Prostate gland (tissue), 2 donors: ENCODE measurements around the gene PRKCQ. TPM values are rescaled to one million over a fixed set of nuclear protein-coding genes. Genes with fewer than 3 reads are reported as not detected.

Experiments used
- DNase-seq: peaks from one replicate; pipeline ENCODE4 v3.0.0-alpha.2; 2019; ENCODE audit warnings: low spot score
- H3K27ac ChIP-seq, 2 donors: fragments of 200-600 bp; sonication (generic); 2 replicates each; pipeline ENCODE4 v1.5.1; 2017 to 2019
- H3K27me3 ChIP-seq: fragments of 200-600 bp; sonication (generic); replicated peaks from 2 replicates; pipeline ENCODE4 v1.5.1; 2019; ENCODE audit not compliant: insufficient read depth
- H3K36me3 ChIP-seq, 2 donors: fragments of 200-600 bp; sonication (generic); 1 replicate in 1 of 2; 2 replicates in 1 of 2; pipeline versions ENCODE4 v1.5.1 to v1.8.1; 2017 to 2019
- H3K4me1 ChIP-seq: fragments of 200-600 bp; sonication (generic); replicated peaks from 2 replicates; pipeline ENCODE4 v1.5.1; 2019
- H3K4me3 ChIP-seq, 2 donors: fragments of 200-600 bp; sonication (generic); 2 replicates each; pipeline ENCODE4 v1.5.1; 2017 to 2019
- H3K9me3 ChIP-seq: fragments of 200-600 bp; sonication (generic); 2 replicates; pipeline ENCODE4 v1.5.1; 2017
- CTCF ChIP-seq, 4 experiments: fragments of 200-600 bp in 2 of 4; fragments of 450-650 bp in 2 of 4; sonication (generic) in 2 of 4; IDR thresholded peaks; 1 replicate in 3 of 4; 2 replicates in 1 of 4; pipeline ENCODE4 v1.5.1; 2016 to 2019; ENCODE audit warnings: antibody characterized with exemption in 4 of 4, mild to moderate bottlenecking in 2 of 4, moderate library complexity in 2 of 4
- POLR2A ChIP-seq: fragments of 450-650 bp; IDR thresholded peaks from one replicate; pipeline ENCODE4 v1.6.1; 2016; ENCODE audit warnings: antibody characterized with exemption, mild to moderate bottlenecking
- POLR2AphosphoS5 ChIP-seq: sonication (generic); formaldehyde crosslinking; IDR thresholded peaks from one replicate; pipeline ENCODE4 v1.6.1; 2017; ENCODE audit warnings: antibody characterized with exemption
- WGBS: methylation state at CpG from one replicate; pipeline ENCODE4 v1.1.5; 2018; 5-methylcytosine and 5-hydroxymethylcytosine counted together
- intact Hi-C: fragments of 100-400 bp; cut with DNase I; formaldehyde crosslinking; loops from one replicate; pipeline ENCODE4 v1.14.2; 2022
- total RNA-seq, 2 donors: library from RNA; depleted of rRNA; stranded (reverse); fragments of >200 nt; gene quantifications; one replicate each; pipeline ENCODE4 v1.1.0, GENCODE V29; 2016

The PRKCQ gene
- total RNA-seq, 2 donors from 2014 or later = 0.87 to 1.4 TPM

DNA sequence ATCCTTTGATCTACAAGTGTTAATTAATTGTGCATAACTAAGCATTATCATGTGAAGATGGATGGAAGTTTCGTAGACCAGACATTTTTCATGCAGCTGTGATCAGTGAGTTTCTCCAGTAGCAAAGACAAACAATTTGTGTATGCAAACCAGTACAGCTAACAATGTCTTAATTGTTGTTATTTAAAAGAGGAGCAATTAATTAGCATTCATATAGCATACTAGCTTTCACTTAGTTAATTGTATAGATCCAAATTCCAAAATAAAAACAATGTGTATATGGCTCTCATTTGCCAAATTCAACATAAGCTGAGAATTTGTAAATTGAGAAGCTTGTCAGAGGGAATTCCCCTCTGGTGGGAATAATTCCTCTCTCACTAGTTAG is 22.6 kb upstream of the PRKCQ start:
- no peak overlapping the region for H3K4me3 ChIP-seq
- H3K27ac ChIP-seq = no peak overlapping the region
- intact Hi-C loops = no loop called here
- H3K27me3 ChIP-seq = no peaks in the 10 kb centered on the region
- H3K9me3 ChIP-seq = no peaks in the 10 kb centered on the region
- no peaks in the 10 kb centered on the region for H3K36me3 ChIP-seq
- 92% methylated on average over 1 of the region's 1 CpG for WGBS
- H3K4me1 ChIP-seq = no peaks in the 10 kb centered on the region
- no peak for DNase-seq
- no peak for TF ChIP-seq POLR2A
- no peak for TF ChIP-seq POLR2AphosphoS5
- no peak for TF ChIP-seq CTCF (IDR thresholded peaks at IDR 0.05)

DNA sequence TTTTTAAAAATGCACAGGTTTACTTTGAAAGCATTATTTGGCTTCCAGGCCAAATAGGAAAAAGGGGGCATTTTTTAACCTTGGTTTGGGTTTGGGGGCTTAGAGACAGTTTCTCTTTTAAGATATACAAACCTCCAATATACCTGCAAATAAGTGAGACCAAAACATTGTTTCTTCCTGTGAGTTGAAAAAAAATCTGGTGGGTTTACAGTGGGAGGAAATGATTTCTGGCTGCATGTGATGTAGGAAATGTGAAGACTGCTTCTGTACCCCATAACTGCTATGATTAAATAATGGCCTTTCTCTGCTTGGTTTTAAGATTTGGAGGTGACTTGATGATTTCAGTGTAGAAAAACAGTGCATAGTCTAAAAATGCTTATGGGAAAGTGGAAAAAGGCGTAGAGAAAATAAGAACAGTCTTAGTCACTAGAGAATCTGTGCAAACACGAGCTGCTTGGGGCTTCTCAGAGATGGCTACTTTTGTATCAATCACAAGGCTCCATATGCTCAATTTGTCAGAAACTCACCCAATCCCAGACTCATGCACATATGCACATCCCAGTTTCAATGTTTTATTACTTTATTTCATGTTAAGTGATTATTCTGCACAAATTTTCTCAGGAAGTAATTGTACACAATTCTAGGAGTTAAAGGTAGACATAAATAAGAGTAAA is 22.1 kb upstream of the PRKCQ start:
- intact Hi-C loops = no loop called here
- TF ChIP-seq POLR2A = no peak
- TF ChIP-seq POLR2AphosphoS5 = no peak
- no peak for TF ChIP-seq CTCF (IDR thresholded peaks at IDR 0.05)
- DNase-seq = no peak
- no peak overlapping the region for H3K27ac ChIP-seq
- no peaks in the 10 kb centered on the region for H3K27me3 ChIP-seq
- no peaks in the 10 kb centered on the region for H3K9me3 ChIP-seq
- WGBS = 92% methylated on average over 2 of the region's 2 CpGs
- no peaks in the 10 kb centered on the region for H3K4me1 ChIP-seq
- no peak overlapping the region for H3K4me3 ChIP-seq
- no peaks in the 10 kb centered on the region for H3K36me3 ChIP-seq

- Histone ChIP-seq H3K4me3 (no peak overlapping the region), H3K36me3 (no peaks in the 10 kb centered on the region), H3K4me1 (no peaks in the 10 kb centered on the region), H3K27me3 (no peaks in the 10 kb centered on the region), H3K9me3 (no peaks in the 10 kb centered on the region), H3K27ac (no peak overlapping the region)
- intact Hi-C loops = no loop called here
- TF ChIP-seq CTCF (IDR thresholded peaks at IDR 0.05) (no peak), POLR2A (no peak), POLR2AphosphoS5 (no peak)
- DNase-seq = no peak
- 87% methylated on average over 9 of the region's 9 CpGs for WGBS
Observed at GRCh38 chr10:6601246-6601805, 21.2 kb upstream of the PRKCQ start.

DNA sequence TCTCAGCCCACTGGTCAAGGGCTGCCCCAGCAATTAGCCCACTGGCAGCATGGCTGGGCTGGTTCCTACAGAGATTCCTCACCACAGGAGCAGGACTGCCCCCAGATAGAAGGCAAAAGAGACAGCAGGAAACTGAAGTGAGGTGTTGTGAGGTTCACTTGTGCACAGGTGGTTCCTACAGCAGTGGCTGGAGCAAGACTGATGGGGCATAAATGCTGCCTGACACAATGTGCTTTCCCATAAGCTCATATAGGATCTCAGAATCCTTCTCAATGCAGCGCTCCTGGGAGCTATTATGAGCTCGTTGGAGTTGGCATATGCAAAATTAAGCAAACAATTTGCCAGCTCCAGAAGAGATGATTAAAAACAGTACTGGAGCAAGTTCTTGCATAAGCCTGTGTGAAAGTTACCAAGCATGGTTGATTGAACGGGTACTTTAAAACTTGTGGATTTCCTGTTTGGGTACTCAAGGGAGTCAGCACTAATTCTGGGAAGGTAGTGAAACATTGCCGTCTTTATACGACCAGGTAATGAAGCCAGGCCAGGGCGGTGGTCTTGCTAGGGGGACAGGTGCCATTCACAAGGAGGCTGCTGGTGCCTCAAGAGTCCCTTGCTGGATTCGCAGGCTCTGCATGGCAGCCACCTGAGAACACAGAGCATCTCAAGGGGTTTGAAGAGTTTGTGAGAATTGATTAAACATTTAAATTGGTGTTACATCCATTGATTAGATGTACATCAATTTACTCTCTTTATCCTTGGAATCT is 20.3 kb upstream of the PRKCQ start:
- H3K4me1 ChIP-seq = no peaks in the 10 kb centered on the region
- no peak overlapping the region for H3K27ac ChIP-seq
- 85% methylated on average over 7 of the region's 7 CpGs for WGBS
- no peak for DNase-seq
- no peak overlapping the region for H3K4me3 ChIP-seq
- TF ChIP-seq POLR2A = no peak
- no peak for TF ChIP-seq CTCF (IDR thresholded peaks at IDR 0.05)
- TF ChIP-seq POLR2AphosphoS5 = no peak
- H3K27me3 ChIP-seq = no peaks in the 10 kb centered on the region
- no peaks in the 10 kb centered on the region for H3K36me3 ChIP-seq
- intact Hi-C loops = no loop called here
- no peaks in the 10 kb centered on the region for H3K9me3 ChIP-seq
